ENCODE measurements around the gene AADAC.

DNA sequence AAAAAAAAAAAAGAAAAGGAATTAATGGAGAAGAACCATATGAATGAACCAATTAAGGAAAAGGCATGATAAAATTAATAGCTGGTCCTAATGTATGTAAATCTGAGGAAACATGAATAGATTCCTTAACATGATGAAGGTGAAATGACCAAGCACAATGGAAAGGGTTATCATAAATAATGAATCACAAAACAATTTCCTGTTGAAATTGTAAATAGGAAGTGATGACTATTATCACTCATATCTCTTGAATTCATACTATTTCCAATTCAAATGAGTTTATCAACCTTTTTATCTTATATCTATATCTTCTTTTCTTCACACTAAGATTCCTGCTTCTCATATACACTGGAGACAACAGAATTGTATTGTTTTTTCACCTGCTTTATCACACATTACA, 48.2 kb upstream of the AADAC start:
- TF ChIP-seq, protein P1, sequence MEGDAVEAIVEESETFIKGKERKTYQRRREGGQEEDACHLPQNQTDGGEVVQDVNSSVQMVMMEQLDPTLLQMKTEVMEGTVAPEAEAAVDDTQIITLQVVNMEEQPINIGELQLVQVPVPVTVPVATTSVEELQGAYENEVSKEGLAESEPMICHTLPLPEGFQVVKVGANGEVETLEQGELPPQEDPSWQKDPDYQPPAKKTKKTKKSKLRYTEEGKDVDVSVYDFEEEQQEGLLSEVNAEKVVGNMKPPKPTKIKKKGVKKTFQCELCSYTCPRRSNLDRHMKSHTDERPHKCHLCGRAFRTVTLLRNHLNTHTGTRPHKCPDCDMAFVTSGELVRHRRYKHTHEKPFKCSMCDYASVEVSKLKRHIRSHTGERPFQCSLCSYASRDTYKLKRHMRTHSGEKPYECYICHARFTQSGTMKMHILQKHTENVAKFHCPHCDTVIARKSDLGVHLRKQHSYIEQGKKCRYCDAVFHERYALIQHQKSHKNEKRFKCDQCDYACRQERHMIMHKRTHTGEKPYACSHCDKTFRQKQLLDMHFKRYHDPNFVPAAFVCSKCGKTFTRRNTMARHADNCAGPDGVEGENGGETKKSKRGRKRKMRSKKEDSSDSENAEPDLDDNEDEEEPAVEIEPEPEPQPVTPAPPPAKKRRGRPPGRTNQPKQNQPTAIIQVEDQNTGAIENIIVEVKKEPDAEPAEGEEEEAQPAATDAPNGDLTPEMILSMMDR (IDR thresholded peaks at IDR 0.05; ENCODE audit: poor library complexity, severe bottlenecking), result no peak
- TF ChIP-seq RAD21 (conservative IDR thresholded peaks at IDR 0.05) (no peak), SMC3 (conservative IDR thresholded peaks at IDR 0.05; ENCODE audit: poor library complexity) (no peak), TAF1 (IDR thresholded peaks at IDR 0.05; ENCODE audit: low read depth) (no peak)
